Activated CD8-positive, alpha-beta memory T cell treated with anti-CD3 and anti-CD28 coated beads for 4 hours (primary cell): ENCODE measurements around the gene ATP10A.
"Not testable (repeated sequence)": the region's sequence is repeated elsewhere in the genome, so short reads cannot be mapped to it uniquely, and the experiment has no call there.

Source experiments
- DNase-seq, 2 donors: peaks; one replicate each; pipeline ENCODE4 v3.0.0-alpha.2; 2020; ENCODE audit warnings: low read depth in 2 of 2

ATP10A gene

DNA sequence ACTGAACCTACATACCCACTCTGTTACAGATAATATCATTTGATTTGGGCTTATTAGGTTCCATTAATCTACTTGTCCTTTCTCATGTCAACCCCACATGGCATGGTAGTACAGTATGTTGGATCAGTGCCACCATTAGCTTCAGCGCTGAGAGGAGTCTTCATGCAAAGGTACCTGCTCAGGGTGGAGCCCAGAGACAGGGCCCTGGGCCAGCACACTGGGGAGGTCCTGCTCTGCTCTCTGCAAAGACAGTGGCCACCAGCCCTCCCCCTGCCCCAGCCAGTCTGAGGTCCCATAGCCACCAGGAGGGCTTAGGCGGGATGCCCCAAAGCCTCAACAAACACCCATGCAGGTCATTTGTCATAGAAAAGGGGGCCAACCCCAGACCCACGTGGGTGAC lies 71.0 kb downstream of the ATP10A start:
- DNase-seq, result no peak

DNA sequence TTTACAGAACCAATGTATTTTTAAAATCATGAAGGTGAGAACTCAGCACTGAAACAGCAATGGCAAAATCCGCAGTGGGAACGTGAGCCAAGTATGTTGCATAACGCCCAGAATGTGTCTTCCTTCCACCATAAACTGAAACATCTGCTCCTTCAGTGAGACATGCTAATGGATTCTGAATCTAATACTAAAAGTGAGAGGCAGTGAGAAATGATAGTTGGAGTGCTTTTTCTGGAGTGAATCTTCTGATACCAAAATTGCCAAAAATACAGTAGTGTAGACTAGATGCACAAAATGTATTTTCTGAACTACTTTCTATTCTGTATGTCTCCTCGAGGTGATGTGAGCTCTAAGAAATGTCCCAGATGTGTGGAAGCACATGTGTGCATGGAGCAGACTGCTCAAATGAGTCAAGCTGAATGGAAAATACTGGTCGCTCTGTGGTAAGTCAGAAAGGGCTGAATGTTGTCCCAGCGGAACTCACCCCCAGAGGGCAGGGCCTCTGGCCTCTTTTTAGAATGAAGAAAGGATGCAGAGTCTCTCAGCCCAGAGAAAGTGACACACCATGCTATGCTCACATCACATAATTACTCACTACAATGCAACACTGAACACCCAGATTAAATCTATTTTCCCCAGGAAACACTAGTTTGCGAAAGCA lies 73.0 kb downstream of the ATP10A start:
- DNase-seq, result no peak

DNA sequence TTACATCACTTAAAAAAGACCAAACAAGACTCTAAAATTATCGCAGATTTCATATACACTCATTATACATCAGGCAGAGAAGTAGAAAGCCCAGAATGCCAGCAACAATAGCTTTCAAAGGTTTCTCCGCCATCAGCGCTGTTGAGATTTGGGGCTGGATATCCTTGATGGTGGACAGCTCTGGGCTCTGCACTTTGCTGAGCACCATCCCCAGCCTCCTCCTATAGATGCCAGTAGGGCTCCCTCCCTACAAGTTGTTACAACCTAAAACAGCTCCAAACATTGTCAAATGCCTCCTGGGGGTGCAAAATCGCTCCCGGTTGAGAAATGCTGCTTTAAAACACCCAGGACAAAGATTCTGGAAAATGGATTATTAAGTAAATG lies 73.5 kb downstream of the ATP10A start:
- DNase-seq, result no peak

DNA sequence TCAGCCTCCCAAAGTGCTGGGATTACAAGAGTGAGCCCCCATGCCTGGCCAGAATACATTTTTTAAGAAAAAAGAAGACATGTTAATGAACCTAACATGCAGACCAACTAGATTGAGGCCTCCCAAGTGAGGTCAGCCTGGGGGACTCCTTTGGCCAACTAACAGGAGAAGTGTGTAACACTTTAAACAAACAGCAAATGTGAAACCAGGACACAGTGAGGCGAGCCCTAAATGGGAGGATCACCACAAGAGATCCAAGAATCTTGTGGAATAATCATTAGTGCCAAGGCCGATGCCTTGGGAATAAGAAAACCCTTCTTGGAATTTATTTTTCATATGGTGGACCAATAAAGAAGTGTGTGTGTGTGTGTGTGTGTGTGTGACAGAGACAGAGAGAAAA lies 73.9 kb downstream of the ATP10A start:
- no peak for DNase-seq

DNA sequence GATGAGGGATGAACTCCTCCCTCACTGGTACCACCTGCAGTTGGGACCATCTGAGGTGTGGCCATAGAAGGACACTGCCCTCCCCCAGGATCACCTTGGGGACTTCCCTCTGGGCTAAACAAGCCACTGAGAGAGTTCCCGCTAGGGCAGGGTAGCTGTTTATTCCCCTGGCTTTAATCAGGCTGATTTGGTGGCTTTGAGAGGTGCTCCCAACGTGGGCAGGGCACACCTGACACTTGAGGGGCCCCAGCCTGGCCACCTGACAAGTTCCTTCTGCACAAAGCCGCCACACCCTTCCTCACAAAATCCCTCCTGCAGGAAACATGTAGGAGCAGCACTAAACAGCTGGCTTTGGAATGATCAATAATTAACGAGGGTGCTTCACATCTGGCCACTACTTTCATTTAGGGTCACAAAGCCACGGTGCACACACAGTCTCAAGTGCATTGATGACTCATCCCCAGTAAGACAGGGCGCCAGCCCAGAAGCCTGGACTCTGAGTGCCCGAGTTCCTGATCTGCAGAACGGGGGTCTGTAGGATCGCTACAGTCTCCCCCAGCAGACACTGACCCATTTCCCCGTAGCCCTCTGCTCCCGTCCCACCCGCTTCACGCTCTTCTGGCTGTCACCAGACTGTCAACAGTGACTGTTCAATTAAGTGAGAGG lies 75.1 kb downstream of the ATP10A start:
- no peak for DNase-seq

DNA sequence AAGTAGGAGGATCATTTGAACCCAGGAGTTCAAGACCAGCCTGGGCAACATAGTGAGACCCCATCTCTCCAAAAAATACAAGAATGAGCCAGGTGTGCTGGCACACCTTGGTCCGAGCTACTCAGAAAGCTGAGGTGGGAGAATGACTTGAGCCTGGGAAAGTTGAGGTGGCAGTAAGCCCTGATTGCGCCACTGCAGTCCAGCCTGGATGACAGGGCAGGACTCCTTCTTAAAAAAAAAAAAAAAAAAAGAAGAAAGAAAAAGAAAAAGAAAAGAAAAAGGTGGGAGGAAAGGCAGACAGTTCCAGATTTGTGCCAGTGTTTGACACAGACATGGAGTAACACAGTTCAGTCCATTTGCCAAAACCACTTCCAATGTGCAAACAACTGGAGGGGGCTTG lies 75.7 kb downstream of the ATP10A start:
- DNase-seq, result no peak

DNA sequence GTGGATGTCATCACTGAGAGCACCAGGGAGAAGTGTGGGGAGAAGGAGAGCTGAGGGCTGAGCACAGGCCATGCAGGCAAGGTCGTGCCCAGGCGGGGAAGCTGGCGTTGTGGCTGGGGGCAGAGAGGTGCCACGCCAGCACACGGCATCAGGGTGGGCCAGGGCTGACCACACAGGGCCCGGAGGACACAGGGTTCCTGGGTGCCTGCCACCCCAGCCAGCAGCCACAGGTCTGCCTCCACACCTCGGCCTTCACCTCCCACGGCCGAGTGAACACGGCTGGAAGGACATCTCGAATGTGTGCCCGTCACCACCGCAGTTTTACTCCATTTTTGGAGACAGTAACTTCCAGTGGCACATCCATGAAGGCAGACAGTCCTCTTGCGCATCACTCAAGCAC lies 77.1 kb downstream of the ATP10A start:
- no peak for DNase-seq

DNA sequence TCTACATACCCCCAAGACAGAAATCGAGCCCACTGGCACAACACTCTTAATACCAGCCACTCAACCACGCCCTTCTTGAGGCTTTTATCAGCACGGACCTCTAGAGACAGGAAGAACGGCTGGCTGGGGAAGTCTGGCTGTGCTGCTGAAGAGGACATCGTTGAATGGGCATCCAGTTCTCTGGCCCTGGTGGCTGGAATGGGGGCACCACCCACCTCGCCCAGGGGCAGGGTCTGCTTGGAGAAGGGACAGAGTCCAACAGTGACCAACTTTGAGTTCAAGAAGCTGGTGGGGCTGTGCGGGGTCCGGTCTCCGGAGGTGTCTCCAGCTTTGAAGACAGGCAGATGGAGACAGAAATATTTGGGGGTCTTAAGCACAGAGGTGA lies 77.5 kb downstream of the ATP10A start:
- DNase-seq, result no peak

DNA sequence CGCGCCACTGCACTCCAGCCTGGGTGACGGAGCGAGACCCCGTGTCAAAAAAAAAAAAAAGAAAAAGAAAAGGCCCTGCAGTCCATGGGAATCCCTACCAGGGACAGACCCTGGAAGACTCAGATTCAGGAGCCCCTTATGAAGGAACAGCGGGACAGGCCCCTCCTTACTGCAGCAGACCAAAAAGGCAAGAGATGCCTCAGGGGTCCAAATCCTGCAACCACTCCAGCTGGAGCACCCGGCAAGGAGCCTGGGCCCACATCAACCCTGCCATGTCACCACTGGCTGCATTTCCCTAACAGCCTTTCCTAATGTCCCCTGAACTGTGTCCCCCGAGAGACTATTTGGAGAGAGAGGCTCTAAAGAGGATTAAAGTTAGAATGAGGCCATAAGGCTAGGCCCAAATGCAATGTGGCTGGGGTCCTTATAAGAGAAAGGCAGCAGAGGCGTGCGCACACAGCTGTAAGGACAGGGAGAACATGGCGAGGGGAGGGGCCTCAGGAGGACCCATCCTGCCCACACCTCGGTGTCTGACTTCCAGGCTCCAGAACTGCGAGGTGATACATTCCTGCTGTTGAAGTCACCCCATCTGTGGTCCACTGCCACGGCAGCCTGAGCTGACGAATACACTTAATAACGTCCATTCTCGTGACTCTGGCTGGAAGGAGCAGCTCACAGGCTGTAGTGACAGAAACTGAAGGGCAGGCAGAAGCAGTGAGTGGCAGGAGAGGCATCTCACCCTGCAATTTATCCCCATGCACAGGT lies 78.1 kb downstream of the ATP10A start:
- DNase-seq, result no peak

DNA sequence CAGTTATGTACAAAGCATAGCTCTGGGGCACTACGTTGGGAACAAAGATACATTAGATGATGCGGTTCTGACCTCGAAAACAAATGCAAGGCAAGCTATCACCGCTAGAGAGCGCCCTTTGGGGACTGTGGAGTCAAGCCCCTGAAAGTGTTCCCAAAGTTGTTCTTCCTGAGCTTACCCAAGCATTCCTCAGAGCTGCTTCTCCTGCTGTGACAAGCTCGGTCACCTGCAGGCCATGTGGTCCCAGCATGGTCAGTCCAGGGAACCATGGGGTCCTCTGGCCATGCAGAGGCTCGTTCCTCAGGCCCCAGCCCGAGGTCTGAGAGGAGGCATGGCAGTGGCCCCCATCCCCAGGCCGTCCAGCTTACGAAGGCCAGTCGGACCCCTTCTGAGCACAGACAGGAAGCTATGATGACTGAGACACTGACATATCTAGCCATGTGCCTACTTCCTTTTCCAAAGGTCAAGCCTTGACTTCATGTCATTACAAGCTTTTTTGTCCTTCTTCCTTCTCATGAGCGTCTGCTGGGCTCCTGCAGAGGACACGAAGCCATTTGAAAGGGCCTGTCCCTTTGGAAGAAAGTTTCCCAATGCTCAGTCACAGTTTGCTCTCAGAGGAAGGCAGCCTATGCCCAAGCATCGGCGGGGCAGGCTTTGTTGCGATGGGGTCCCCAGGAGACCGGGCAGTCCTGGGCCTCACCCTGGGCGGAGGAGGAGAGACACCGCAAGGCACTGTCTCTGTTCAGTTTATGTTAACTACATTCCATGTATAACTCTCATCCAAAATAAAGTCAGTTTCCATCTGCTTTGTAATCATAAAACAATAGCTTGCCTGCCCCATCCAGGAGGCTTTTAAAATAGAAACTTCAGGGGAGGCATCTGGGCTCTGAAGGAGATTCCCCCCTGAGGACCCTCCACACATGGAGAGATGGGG lies 79.3 kb downstream of the ATP10A start:
- no peak for DNase-seq

DNA sequence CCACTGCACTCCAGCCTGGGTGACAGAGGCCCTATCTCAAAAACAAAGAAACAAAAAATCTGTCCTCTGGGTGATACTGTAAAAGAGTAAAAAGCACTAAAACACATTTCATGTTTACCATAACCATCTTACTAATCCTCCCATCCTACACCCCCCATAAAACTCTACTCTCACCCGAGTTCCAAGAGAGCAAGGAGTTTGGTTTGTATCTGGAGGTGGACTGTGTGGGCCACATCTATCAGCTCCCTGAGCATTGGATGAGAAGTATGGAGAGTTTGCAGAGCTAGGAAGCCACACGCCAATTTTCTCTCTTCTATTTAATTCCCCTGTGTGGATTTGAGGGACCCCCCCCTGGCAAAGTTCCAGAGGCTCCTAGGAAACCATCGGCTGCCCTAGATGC lies 80.0 kb downstream of the ATP10A start:
- no peak for DNase-seq

DNA sequence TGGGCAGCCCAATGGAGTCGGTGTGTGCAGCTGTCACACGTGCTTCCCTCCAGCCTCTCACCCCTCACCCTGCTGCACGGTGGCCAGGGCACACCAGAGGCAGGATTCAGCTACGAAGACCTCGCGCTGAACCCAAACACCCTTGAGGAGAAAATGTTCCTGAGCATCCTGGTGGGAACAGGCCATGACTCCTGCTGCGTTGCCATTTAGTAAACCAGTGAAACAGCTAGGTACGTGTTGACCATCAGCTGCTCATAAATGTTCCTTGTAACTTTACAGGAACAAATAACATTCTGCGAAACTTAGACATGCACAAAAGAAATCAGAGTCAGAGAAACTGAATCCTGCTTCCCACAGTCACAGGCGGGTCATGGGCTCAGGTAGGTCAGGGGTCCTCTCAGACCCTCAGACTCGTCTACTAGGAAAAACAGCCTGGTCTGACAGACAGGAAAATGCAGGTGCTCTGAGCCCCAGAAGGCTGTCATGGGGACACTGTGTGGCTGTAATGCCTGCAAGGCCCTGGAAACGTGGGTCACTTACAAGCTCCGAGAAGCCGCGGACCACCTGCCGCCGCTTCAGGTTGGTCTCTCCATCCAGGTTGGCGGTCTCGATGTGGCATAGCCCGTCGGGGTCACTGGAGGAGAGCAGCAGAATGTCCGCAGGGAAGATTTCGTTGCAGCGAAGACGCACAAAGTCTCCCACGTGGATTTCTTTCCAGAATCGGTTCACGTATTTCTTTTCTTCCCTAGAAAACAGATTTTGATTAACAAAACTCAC lies 82.5 kb downstream of the ATP10A start:
- DNase-seq, result no peak

DNA sequence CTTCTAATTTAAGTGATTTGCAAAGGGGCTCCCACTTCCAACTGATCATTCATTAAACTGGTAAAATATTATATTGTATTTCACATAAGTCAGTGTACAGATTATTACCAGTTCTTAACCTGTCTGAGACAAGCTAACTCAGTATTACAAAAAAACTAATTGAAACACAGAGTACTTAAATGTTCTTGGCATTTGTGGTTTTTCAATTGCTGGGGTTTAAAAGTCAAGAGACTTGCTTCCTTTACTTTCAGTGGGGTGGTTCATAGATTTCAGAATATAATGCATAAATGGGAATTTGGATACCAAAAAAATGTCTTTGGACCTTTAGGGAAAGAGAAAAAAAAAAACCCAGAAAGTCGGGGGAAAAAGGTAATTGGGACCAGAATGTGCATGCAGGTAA lies 85.0 kb downstream of the ATP10A start:
- no peak for DNase-seq

DNA sequence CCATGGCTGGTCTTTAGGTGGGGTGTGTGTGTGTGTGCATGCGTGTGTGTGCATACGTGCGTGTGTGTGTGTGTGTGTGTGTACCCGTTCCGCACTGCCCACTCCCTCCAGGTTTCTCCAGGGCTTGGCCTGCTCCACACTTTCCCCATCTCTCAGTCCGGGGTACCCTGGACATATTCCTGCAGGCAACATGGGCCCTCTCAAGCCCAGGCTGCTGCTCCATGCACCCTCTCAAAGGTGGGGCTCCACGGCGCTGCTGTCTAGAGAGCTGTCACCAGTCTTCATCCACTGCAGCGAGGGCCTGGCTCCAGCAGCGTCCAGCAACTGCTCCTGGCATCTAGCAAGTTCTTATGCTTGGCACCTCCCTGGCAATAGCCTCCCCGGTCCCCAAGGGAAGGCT lies 86.1 kb downstream of the ATP10A start:
- no peak for DNase-seq

DNA sequence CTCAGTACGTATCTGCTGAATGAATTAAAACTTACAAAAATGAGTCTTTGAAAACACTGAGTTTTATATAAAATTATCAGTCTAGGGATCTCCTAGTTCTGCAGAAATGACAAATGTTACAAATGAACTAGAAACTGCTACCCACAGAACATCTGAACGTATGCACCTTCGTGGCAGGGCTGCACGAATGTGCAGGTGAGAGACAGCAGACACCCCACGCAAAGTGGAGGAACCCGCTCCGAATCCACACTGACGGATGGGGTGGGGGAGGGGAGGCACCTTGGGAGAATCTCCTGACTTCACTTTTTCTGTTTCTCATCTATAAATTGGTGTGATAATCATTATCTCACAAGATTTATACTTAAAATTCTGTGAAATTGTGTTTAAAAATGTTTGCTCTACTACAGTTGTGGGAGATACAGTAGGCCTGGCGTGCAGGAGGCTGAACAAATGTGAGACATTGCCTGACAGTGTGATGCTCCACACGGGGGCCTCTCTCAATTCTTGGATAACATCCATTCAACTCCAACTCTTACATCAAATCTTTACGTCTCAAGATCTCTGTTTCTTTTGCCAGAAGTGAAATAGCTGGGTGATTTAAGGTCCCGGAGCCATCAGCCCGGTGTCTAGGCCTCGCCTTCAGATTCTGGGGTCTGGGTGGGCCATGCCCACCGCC lies 86.9 kb downstream of the ATP10A start:
- DNase-seq, result no peak

DNA sequence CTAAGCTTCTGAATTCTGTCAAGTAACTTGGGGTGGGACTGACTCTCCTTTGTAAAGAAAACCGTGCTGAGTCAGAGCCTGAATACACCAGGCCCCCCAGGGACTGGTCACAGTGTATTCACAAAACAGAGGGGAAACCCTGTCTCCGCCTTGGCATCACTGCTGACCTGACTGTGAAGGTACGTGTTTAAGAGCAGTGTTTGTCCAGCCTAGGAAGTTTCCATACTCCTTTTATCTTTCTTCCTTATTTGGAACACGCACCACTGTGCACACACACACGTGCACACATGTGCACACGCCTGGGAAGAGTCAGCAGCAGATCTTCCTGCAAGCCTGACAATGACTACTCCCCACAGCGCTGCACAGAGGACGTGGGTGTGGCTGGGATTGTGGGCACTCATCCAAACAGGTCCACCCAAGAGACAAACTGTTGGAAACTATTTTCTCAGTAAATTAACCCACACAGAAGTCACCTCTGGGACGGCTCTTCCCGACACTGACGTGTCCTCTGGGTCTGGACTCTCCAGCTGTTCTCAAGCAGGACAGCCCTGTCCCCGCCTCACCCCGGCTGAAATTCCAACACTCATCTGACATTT lies 87.7 kb downstream of the ATP10A start:
- no peak for DNase-seq

DNA sequence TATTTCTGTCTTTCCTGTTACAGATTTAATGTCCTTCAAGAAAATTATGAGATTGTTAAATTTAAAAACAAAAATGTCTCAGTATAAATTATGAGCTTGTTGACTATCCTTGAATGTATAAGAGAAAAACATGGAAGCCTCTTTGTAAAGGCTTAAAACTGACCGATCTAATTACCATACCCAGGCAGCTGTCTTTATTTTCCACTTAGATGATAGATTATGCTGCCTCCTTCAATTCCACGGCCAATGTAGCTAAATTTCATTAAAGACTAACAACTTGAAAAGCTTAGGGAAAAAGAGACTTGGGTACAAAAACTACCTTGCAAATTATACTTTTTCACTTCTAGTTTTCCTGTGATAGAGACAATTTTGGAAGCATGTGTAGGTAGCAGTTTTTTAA lies 88.3 kb downstream of the ATP10A start:
- DNase-seq, result no peak

DNA sequence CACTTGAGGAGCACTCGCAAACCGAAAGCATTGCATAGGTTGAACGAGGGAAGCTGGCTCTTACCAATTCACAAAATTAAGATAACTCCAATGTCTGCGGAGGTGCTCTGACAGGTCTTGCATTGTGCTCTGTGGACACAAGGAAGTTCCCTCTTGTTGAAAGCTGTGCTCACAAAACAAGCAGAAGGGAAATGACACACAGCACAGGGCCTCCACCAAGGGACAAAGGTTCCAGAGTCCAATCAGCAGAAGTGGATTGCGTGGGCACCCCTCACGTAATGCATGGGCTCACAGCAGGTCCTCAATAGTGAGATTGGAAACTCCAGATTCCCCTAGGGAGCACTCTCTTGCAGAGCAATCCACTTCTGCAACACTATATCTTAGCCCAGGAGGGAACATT lies 89.9 kb downstream of the ATP10A start:
- DNase-seq, result no peak

DNA sequence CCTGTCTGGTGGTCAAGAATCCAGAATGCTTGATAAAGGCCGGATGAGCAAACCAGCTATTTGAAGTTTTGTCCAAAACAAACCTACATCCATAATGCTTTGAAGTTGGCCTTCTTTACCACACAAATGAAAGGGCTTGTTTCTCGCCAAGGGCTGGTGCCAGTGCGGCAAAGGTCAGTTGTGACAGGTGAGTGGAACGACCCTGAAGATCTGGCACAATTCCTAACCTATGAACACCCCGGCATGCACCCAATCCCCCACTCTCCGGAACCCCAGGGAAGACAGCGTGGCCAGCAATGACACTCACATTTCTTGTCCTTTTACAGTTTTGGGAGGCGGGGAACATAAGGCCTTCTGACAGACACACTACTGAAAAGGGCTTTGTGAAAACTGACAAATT lies 90.6 kb downstream of the ATP10A start:
- no peak for DNase-seq

DNA sequence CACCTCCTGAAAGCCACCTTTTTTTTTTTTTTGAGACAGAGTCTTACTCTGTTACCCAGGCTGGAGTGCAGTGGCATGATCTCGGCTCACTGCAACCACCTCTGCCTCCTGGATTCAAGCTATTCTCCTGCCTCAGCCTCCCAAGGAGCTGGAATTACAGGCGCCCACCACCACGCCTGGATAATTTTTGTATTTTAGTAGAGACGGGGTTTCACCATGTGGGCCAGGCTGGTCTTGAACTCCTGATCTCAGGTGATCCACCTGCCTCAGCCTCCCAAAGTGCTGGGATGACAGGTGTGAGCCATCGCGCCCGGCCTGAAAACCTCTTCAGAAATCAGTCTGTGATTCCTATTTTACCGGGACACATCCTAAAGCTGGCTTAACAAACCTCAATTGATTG lies 91.4 kb downstream of the ATP10A start:
- DNase-seq, result not testable (repeated sequence)
